ENCODE measurements around the gene MDFI.

Gene MDFI

GRCh38 chr6:41654151-41654697 lies 16.0 kb downstream of the MDFI start:
- no peak for DNase-seq
- TF ChIP-seq GATA1 (IDR thresholded peaks at IDR 0.05; ENCODE audit: low read depth, low read length) (no peak), POLR2A (IDR thresholded peaks at IDR 0.05; ENCODE audit: low read length) (no peak)

DNA sequence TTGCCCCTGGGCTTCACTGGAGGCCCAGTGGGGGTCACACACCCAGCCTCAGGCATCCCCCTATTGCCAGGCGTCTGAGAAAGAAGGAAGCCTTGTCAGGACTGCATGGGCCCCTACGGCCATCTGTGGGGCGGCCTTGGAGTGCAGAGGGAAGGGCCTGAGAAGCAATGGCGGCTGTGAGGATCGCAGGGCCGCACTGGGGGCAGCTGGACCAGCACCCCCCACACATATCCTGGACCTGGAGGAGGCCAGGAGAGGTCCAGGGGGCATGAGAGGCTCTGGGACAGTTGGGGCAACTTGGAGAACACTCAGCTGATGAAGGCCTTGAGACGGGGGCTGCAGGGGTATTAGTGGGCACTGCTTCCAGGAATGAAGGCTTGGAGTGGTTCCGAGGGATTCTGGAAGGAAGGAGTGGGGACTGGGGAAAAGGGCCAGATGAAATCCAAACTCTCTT lies 16.5 kb downstream of the MDFI start:
- TF ChIP-seq GATA1 (IDR thresholded peaks at IDR 0.05; ENCODE audit: low read depth, low read length), result no peak
- TF ChIP-seq POLR2A (IDR thresholded peaks at IDR 0.05; ENCODE audit: low read length), result no peak
- no peak for DNase-seq

DNA sequence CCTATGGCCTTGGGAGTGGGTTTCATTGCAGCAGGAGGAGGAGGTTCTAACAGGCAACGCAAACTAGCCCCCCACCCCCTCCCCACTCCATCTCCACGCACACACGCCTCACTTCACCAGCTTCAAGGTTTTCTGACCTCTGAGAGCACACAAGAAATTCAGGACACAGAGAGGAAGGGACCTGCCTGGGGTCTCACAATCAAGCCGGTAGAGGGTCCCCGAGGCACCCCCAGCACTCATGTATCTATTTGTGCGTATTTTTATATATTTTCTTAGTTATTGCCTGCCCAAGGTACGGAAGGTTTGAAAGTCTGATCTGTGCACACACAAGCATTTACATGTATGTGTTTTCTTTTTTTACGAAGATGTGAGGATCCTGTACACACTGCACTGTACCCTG lies 16.9 kb downstream of the MDFI start:
- TF ChIP-seq POLR2A (IDR thresholded peaks at IDR 0.05; ENCODE audit: low read length), result no peak
- TF ChIP-seq GATA1 (IDR thresholded peaks at IDR 0.05; ENCODE audit: low read depth, low read length), result no peak
- DNase-seq, result no peak

- no peak for DNase-seq
- TF ChIP-seq POLR2A (IDR thresholded peaks at IDR 0.05; ENCODE audit: low read length), result no peak
- TF ChIP-seq GATA1 (IDR thresholded peaks at IDR 0.05; ENCODE audit: low read depth, low read length), result no peak
These were observed 17.4 kb downstream of the MDFI start for GRCh38 chr6:41655646-41656001.

- no peak for TF ChIP-seq POLR2A (IDR thresholded peaks at IDR 0.05; ENCODE audit: low read length)
- TF ChIP-seq GATA1 (IDR thresholded peaks at IDR 0.05; ENCODE audit: low read depth, low read length), result no peak
- no peak for DNase-seq
These were observed 17.9 kb downstream of the MDFI start for GRCh38 chr6:41656002-41656691.

DNA sequence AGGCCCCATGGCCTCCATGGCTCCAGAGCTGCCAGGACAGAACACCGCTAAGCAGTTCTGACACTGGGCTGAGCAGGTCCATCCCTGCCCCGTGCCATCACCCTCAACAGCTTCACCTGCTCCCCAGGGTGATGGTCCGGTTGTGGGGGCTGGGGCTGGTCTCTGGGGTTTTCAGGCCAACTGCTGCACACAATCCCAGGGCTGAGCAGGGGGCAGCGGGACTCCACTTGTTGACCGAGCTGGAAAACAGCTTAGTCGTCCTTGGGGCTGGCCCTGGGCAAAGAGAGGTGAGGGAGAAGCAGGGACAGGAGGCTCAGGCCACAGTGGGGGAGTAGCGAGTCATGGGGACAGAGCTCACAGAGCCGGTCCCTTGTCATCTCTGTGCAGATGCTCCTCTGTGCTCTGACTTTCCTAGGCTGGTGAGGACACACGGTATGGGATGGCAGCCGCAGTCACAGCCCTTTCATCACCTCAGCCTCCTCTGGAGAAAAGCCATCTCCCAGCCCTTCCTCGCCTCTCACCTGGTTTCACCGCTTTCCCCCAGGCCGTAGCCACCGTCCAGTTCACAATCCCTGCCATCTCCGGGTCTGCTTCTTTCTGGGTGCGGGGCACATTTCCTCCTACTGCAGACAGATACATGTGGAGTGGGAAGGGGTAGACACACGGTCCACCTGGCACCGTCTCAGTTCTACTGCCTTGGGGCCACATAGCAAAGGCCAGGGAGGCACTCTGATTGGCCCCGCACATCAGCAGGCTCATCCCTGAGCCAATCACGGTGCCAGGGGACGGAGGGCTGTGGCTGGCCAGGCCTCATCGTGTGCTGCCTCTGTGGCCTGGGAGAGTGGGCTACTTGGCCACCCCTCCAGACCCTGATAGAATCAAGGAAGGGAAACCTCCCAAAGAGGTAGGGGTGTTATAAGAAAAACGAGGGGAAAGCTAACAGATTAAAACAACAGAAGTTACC lies 19.1 kb downstream of the MDFI start:
- DNase-seq, result no peak

DNA sequence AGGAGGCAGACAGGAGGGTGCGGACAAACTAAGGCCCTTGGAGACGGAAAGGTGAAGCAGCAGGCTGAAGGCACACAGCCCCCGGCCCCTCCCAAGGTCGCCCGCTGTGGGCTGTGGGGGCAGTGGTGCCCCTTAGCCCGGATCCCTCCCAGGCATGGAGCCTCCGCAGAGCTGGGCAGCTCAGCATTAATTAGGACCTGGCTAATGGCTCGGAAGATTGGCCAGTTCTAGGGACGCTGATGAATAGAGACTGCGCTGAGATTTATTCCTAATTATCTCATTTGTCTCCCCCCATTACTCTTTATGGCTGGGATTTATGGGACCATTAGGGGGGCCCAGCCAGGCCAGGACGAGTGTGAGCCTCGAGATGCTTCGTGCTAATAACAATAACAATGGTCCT lies 20.4 kb downstream of the MDFI start:
- DNase-seq, result no peak
- TF ChIP-seq POLR2A (IDR thresholded peaks at IDR 0.05; ENCODE audit: low read length) (no peak), GATA1 (IDR thresholded peaks at IDR 0.05; ENCODE audit: low read depth, low read length) (no peak)

More for the DNA sequence above, 19.1 kb downstream of the MDFI start:
- TF ChIP-seq POLR2A (IDR thresholded peaks at IDR 0.05; ENCODE audit: low read length), result no peak
- no peak for TF ChIP-seq GATA1 (IDR thresholded peaks at IDR 0.05; ENCODE audit: low read depth, low read length)

DNA sequence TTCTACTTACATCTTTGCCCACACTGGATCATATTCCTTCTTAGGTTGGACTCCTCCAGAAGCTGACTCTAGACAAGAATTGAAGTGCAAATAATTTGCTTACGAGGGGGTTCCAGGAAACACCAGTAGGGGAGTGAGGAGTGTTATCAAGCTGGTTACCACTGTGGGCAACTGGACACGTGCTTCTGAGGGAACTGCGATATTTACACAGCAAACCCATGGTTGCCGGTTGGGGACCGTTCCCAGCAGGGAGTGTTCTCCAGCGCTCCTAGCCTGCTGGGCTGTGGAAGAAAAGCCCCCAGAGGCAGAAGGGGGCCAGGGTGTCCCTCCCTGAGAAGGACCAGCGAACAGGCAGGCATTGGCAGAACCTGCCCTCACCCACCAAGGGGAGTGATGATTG lies 21.7 kb downstream of the MDFI start:
- DNase-seq, result no peak
- TF ChIP-seq POLR2A (IDR thresholded peaks at IDR 0.05; ENCODE audit: low read length) (no peak), GATA1 (IDR thresholded peaks at IDR 0.05; ENCODE audit: low read depth, low read length) (no peak)

GRCh38 chr6:41663568-41663967 lies 25.3 kb downstream of the MDFI start:
- DNase-seq, result no peak
- TF ChIP-seq POLR2A (IDR thresholded peaks at IDR 0.05; ENCODE audit: low read length), result no peak

DNA sequence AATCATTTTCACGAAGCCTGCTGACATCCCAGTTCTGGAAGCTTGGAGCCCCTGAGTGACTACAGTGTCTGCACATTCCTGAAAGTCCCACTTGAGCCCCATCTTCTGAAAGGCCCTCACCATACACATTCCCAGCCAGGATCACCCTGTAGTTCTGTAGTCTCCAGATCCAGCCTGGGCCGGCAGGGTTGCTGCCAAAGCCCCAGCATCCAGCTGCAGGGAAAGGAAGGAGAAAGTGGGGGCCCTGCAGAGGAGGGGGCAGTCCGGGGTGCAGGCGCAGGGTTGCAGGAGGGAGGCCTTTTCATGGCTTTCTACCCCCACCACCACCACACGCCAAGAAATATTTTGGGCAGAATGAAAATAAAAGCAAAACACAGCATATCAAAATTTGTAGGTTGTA lies 26.0 kb downstream of the MDFI start:
- TF ChIP-seq GATA1 (IDR thresholded peaks at IDR 0.05; ENCODE audit: low read depth, low read length) (no peak), POLR2A (IDR thresholded peaks at IDR 0.05; ENCODE audit: low read length) (no peak)
- DNase-seq, result no peak

- DNase-seq, result no peak
- no peak for TF ChIP-seq GATA1 (IDR thresholded peaks at IDR 0.05; ENCODE audit: low read depth, low read length)
- no peak for TF ChIP-seq POLR2A (IDR thresholded peaks at IDR 0.05; ENCODE audit: low read length)
These were observed 28.9 kb downstream of the MDFI start for GRCh38 chr6:41667195-41667594.

DNA sequence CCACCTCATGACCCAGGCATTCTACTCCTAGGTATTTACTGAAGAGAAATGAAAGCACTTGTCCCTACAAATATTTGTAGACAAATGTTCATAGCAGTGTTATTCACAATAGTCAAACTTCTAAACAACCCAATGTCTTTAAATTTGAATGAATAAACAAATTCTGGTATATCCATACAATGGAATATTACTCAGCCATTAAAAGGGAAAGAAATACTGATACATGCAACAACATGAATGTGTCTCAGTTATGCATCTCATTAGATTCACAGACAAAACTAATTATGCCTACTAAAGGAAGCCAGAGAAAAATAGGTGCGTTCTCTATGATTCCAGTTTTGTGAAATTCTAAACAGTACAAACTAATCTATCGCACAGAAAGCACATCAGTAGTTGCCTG lies 30.7 kb downstream of the MDFI start:
- DNase-seq, result no peak
- TF ChIP-seq POLR2A (IDR thresholded peaks at IDR 0.05; ENCODE audit: low read length) (no peak), GATA1 (IDR thresholded peaks at IDR 0.05; ENCODE audit: low read depth, low read length) (no peak)

DNA sequence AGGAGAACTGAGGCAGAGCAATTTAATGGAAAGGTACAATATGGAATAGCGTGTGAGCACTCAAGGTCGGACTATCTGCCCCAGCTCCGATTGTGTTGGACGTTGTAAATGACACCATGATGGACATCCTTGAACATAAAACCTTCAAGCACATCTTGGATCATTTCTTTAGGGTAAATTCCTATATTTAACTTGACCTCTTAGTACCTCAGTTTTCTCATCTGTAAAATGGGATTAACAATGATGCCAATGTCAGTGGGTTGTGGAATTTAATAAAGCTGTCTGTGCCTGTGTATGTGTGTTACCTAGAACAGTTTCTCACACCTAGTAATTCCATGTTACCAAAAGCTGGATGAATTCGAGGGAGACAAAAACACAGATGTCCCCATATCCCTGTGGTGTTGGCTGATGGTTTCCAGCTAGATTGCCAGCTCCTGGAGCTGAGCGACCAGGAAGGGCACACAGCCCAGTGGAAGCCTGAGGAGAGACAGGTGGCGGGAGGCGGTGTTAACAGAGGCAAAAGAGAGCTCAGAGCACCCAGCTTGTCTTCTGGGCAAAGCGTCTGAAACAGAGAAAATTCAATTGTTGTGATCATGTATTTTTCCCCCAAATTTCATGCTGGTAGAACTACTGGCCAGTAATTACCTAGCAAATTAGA lies 32.6 kb downstream of the MDFI start:
- no peak for TF ChIP-seq POLR2A (IDR thresholded peaks at IDR 0.05; ENCODE audit: low read length)
- TF ChIP-seq GATA1 (IDR thresholded peaks at IDR 0.05; ENCODE audit: low read depth, low read length), result no peak
- no peak for DNase-seq

DNA sequence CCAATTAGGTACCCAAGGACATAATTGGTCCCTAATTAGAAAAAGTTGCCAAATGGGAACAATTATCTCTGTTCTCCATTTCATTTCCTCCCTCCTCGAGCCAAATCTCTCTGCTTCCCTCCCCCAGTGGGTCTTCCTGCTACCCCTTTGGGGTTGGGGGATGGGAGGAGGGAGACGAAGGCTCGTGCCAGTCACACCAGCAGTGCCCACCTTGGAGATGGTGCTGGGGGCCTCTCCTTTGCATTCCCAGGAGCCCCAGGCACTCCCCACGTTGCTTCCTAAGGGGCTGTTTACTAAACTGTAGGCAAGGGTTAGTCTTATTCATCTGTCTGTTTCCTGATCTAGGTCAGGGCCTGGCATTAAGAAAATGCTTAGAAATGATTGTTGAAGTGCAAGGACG lies 33.1 kb downstream of the MDFI start:
- TF ChIP-seq GATA1 (IDR thresholded peaks at IDR 0.05; ENCODE audit: low read depth, low read length) (no peak), POLR2A (IDR thresholded peaks at IDR 0.05; ENCODE audit: low read length) (no peak)
- DNase-seq, result no peak
